UCSD-AML1 (cell line): ENCODE results near the gene SYNGR2.

Experiments used
- DNase-seq: peaks from one replicate; lab custom pipeline; 2025; ENCODE audit not compliant: unreplicated experiment; lab: John Stamatoyannopoulos, UW

SYNGR2 gene, protein sequence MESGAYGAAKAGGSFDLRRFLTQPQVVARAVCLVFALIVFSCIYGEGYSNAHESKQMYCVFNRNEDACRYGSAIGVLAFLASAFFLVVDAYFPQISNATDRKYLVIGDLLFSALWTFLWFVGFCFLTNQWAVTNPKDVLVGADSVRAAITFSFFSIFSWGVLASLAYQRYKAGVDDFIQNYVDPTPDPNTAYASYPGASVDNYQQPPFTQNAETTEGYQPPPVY

DNA sequence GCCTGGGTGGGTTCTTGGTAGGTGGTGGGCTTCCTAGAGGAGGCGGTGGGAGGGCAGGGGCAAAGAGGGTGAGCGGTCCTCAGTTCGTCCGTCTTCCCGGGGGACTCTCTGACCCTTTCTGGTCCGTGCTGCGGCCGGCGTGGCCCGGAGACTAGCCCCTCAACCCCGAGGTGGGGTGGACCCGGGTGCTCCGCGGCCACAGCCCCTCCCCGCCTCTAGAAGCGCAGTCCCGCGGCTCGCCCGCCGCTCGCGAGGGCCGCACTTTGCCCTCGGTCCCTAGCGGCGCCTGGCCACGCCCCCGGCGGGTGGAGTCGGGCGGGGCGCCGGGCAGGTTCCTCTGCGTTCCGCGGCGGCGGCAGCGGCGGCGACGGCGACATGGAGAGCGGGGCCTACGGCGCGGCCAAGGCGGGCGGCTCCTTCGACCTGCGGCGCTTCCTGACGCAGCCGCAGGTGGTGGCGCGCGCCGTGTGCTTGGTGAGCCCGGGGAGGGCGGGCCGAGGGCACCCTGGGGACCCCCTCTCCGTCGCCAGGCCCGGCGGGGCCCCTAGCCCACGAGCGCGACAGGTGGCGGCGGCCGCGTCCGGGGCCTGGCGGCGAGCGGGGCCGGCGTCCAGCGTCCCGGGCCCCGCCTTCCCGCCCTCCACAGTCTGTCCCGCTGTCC lies at the start of gene SYNGR2:
Gene SYNGR2 (plus strand): TSS at position 340 of the 661 bp plus-strand sequence. CDS start 36 bp downstream, at position 376.
- peak; percentile 87 for DNase-seq

DNA sequence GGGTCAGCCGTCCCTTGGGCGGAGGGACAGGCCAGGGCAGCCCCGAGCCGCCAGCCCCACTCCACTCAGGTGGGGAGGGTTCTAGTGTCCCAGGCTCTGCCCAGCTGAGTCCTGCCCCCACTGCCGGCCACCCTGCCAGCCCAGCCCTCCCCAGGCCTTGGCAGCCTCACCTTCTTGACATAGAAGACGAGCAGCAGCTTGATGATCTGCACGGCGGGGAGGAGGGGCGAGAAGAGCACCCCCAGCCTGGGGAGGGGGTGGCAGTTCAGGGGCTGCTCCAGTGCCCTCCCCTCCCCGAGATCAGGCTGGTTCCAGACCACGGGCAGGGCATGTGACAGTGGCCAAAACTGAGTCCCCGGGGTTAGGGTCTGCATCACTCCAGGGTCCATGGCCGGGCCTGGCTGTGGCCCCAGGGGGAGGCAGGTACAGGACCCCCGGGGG lies 49.6 kb upstream of the SYNGR2 start:
- DNase-seq: no peak

DNA sequence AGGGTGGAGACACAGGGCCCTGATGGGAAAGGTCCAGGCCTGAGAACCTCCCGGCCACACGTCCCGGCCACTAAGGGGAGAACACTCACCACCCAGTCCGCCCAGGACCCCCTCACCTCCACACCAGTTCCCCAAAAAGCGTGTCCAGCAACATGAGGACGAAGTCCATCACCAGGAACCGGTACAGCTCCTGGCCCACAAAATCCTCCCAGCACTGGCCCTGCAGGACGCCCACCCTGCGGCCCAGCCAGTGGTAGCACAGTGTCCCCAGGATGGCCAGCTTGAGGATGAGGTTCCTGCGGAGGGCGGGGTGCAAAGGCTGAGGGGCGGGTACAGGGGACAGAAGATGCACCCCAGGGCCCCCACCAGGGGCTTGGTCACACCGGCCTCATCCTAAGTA lies 47.8 kb upstream of the SYNGR2 start:
- DNase-seq: no peak

DNA sequence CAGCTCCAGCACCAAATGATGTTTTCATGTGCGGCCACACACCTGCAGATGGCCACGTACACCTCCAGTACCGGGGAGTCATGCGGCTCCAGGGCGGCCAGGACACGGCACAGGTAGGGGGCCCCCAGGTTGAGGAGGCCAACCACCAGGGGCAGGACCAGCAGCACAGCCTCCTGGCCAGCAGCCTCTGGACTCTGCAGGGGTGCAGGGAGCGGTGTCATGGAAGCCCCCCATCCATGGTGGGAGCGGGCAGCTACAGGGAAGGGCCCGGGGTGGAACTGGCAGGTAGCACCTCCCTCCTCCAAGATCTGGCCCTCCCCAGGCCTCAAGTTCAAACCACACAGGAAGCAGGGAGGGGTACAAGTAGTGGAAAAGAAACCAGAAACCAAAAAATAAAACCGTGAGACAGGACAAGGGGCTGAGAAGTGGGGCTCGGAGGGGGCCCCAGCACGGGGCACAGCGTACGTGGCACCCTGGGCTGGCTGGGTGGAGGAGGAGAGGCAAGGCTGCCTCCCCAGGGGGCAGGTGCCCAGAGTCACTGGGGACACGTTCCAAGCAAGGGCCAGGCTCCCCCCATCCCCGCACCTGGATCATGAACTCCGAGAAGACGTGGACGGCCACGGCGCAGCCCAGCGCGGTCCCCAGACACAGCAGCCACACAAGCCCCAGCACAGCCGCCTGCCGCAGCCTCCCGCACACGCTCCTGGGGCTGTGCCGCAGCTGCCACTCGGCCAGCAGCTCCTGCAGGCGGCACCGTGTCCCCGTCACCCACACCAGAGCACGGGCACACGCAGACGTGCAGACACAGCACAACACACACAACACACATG lies 47.2 kb upstream of the SYNGR2 start:
- no peak for DNase-seq

DNA sequence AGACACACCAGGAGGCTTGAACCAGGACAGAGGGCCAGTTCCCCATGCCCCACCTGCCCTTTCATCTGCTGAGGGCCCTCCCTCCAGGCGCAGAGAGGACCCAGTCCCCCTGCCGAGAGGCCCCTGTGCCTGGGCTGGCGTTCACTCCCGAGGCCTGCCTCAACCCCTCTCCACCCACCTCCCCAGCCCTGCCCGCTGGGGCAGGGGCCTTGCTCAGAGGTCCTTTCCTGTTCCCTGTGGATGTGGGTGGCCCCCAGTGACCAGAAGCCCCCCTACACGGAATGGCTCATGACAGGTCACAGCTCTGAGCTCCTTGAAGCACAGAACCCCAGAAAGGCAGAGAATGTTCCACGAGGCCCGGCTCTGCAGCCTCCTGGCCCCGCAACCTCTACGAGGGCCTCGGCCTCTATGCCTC lies 46.6 kb upstream of the SYNGR2 start:
- DNase-seq: no peak

DNA sequence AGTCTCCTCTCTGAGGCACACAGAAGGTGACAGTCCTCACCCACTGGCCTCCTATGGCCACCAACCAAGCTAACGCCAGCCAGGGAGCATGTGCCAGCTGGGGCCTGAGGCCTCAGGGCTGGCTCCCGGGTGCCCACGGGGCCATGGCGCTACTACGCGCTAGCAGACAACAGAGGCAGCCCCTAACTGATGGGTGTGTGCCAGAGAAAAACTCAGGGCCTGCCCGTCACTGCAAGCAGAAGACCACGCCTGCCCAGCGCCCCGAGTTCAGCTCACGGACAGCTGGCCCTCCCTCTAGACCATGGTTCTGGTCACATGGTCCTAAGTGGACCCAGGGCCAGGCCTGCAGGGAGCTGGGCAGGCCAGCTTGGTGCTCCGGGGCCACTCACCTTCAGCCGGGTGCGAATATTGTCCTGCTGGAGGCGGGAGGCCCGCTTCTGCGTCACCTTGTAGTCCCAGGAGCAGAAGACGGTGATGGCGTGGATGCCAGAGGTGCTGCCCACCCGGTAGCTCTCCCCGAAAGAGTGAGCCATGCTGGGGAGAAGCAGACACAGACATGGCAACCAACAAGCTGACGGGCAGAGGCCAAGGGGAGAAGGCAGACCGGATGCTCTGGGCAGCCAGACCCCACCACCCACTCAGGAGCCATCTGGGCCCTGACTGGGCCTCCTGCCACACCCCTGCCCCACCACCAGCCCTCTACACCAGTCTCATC lies 46.0 kb upstream of the SYNGR2 start:
- no peak for DNase-seq

DNA sequence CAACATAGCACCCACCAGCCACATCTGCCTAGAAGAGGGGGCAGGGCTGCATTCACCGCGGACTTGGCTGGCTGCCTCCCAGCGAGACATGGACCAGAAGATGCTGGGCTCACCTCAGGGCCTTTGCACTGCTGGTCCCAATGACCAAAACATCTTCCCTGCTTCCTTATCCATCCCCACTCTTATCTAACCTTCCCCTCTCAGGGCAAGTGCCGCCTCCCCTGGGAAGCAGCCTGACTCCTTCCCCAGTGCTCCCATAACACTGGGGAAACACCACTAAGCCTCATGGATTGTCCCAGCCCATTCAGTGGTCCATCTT lies 45.5 kb upstream of the SYNGR2 start:
- no peak for DNase-seq

DNA sequence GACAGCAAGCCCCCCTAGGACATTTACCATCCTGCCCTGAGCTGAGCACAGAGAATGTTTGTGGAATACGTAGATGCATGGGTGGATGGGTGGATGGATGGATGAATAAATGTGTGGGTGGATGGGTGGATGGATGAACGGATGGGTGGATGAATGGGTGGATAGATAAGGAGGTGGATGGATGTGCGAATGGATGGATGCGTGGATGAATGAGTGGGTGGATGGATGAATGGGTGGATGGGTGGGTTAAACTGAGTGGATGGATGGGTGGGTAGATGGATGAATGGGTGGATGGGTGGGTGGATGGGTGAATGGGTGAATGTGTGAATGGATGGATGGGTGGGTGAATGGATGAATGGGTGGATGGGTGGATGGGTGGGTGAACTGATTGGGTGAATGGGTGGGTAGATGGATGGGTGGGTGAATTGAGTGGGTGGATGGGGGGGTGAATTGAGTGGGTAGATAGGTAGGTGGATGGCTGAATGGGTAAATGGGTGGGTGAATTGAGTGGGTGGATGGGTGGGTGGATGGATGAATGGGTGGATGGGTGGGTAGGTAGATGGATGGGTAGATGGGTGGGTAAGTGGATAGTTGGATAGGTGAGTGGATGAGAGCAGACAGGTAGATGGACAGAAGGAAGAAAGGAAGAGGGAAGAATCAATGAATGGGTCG lies 45.0 kb upstream of the SYNGR2 start:
- no peak for DNase-seq

DNA sequence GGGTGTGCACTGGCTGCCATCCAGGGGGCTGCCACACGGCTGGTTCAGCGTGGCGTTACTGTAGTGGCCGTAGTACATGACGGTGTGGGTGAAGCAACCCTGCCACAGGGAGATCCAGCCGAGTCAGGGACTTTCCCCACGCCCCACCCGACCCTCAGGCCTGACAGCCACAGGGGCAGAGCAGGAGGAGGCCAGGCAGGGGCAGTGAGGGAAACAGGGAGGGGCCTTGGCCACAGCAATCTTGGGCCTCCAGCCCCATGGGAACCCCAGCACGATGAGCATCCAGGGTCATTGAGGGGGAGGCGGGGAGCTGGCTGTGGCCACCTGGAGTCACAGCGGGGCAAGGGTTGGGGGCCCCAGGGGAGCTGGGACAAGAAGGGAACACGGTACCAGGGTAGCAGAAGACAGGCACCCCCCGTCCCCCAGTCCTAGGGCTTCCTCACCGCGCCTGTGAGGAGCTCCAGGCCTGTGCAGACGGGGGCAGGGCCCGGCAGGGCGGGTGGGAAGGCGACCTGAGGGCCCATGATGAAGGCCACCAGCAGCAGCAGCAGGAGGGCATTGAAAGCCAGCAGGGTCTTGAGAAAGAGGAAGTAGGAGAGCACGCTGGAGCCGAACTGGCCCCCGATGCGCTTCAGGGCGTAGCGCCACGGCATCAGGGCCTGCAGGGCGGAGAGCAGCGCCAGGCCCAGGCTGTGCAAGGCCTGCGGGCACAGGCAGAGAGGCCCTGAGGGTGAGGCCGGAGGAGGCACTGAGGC lies 44.1 kb upstream of the SYNGR2 start:
- peak; percentile 34 for DNase-seq

DNA sequence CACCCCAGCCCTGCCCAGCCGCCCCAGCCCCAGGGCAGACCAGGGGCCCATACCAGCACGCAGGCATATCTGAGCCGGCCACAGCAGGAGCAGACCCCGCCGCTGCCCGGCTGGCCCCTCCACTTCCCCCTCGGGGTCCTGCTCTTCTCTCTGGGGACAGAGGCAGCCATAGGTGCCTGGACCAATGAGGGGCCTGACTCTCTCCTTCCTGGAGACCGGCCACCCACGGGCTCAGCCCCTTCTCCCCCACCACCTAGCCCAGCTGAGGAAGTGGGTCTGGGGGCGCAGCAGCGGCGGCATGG lies 43.6 kb upstream of the SYNGR2 start:
- no peak for DNase-seq

DNA sequence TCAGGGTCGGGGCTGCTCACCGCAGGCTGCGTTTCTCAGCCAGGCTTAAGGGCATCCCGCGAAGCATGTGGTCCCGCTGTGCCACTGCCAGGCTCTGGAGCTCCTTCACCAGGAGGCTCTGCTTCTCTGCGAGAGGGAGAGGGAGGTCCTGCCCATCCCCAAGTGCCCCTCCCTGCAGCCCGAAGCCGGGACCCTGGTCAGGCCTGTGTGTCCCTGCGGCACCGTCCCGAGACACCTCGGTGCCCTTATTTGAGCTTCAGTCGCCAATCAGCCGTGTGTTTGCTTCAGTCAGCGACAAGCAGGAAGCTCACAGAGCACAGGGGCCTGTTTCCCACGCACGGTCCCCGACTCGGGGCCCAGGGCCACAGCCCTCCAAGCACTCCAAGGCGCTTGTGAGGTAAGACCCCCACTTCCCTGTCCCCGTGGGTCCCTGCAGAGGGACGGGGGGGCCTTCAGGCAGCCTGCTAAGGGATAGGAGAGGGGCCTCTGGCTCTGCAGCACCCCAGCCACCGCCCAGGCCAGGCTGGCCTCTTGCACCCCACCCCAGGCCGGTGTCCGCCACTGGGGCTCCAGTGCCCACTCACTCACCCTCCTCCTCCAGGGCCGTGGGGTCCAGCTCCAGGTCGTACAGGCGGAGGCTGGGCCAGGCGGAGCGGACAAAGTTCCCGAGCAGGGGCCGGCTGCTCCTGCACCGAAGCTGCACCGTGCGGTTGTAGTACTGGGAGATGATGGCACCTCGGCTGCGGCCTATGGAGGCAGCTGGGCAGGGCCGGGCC lies 43.1 kb upstream of the SYNGR2 start:
- no peak for DNase-seq

DNA sequence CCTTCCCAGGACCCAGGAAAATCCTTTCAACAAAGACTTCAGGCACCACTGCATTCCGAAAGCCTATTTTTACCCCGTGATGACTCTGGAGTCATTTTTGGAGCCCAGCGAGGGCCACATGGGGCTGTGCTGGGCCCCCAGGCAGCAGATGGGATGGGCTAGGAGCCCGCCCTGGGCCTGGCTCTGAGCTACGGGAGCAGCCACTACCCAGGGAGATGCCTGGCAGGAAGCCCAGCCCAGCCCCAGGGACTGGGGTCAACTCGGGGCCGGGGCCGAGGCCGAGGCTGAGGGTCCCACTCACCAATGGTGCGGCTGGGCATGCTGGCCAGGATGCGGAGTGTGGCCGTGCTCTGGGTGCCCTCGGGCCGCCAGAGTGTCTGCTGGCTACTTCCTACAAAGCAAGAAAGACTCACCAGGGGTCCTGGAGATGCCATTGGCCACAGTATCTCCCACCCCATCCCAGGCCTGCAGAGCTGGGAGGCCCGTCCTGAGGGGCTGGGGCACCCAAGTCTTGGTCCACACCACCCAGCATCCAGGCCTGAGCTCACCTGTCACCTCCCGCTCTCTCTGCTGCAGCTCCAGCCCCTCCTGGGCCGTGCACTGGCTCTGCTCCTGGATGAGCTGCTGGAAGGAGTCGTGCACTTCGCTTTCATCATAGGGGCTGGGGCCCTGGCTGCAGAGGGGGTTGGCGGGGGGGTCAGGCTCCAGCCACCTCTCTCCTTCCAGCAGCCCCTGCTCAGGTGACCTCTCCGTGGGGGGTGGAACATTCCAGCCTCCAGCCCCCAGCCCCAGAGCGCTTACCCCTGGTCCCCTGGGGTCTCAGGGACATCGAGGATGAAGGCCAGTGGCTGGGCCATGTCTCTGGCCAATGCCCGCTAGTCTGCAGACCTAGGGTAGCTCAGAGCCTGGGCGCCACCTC lies 42.1 kb upstream of the SYNGR2 start:
- no peak for DNase-seq

DNA sequence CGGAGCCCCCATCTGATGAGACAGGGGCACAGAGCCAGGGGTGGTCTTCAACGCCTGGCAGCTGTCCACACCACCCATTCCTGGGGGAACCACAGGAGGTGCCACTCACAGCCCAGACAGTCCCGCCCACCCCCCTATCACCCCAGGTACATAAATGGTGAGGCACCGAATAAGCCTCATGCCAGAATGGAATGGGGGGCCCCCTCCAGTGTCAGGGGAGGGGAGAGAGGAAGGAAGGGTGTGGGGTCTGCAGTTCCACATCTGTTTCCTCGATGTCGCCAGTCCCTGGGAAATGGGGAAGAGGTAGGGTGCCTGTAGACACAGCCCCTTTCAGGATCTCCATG lies 41.5 kb upstream of the SYNGR2 start:
- DNase-seq: no peak

DNA sequence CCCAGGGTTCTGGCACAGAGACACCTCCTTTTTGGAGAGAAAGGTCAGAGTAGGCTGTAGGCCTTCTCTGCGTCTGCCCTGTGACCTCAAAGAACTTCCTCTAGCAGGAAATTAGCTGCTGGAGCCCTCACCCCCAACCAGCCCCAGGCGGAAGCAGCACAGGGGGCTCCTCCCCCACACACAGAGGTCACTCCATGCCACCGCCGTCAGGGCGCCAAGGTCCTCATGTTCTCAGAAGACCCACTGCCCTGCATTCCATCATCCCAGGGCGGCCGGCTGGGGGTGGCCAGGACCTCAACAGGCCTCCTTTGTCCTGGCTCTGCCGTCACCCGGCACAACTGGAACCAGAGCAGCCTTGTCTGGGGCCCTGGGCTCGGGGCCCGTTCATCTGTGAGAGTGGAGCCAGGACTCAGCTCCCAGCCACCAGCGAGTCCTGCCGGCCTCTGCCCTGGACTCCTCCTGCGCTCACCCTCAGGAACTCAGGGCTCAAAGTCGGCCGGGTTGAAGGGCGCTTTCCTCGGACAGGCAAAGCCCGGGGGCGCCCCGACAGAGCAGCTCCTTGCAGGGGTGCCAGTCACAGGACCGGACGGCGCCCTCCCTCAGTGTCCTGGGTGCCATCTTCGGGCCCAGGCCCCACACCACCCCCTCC lies 41.0 kb upstream of the SYNGR2 start:
- peak; percentile 87 for DNase-seq

DNA sequence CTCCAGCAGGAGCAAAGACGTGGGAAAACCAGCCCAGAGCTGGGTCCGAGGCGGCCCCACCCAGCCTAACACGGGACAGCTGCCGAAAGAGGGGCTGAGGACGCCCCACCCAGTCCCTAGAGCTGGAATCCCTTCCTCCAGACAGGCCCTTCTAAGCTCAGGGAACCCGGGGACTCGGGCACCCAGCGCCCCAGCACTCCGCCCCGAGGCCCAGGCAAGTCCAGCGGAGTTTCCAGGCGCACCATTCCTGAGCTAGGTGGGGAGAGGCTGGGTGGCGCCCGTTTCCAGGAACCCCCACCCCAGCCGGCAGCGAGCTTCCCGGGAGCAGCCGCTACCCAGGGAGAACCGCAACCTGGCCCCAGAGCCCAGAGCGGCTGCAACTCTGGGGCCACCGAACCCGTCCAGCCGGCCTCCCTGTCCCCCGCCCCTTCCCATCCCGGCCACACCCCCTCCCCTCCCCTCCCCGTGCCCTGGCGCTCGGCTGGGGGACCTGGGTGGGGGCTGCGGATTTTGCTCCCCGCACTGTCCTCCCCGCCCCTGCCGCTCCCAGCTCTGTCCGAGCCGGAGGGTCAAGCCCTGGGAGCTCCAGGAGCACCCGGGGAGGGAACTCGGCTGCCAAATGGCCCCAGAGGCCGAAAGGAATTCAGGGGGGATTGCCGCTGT lies 40.4 kb upstream of the SYNGR2 start:
- peak; percentile 65 for DNase-seq

DNA sequence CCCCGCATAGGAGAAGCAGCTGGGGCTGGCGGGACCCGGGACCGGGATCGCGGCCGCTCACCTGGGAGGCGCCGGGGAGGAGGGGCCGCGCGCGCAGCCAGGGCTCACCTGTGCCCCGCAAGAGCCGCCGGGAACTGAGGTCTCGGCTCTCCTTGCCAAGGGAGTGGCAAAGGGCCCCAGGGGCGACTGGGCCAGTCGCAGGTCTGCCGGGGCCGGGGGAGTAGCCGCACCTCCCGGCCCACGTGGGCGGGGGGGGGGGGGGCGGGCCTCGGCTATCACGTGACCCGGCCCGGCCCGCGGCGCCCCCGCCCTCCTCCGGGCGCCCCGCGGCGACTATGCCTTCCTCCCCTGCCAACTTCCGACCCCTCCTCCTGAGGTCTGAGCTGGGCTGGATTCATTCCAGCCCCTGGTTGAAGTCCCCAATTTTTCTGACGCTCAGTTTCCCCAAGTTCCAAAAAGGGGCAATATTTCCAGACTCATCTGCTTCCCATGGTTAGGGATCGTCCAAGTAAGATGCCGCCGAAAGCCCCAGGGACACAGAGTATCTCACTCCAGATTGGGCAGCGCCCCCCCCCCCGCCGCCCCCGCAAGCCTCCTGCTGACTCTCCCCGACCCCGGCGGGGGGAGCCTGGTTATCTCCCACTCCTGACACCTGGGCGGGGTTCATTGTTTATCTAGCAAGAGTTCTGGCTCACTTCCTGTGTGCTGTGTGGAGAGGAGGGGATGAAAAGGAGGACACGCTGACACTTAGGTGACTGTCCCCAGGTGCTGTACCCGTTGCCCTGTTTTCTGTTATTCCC lies 39.6 kb upstream of the SYNGR2 start, which contains the start of gene TMC6:
Gene TMC6 (minus strand): TSS at position 205 of the 800 bp plus-strand sequence. CDS start 1,923 bp downstream, outside the sequence.
- peak; percentile 87 for DNase-seq
